Measurements from ENCODE around the gene ADCY1. TPM values are rescaled to one million over a fixed set of nuclear protein-coding genes. Genes with fewer than 3 reads are reported as not detected.

Gene ADCY1
- total RNA-seq, 1 experiment from 2014 or later, result 0.71 TPM

DNA sequence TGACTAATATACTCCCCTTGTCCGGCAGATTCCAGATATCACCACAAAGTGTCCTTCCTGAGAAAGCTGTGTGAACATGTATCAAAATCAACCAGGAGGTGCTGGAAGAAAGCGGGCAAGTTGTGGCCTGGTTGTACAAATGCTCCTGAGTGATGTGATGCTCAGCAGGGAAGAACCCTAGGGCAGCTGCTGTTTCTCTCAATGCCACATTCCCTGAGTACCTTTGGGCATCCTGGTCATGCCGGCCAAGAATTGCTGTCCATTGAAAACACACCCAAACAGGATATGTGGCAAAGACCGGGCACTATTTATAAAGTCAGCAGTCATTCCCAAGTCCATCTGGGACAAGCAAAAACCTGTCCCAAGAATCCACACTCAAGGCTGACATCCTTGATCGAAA, 7.8 kb upstream of the ADCY1 start:
- Histone ChIP-seq H3K4me3 (ENCODE audit: low read depth, low read length, poor library complexity, severe bottlenecking) (no peak overlapping the region), H3K27me3 (replicated peaks; ENCODE audit: insufficient read depth, low read depth, low read length, poor library complexity) (peaks cover 35% of the 10 kb centered on the region), H3K4me1 (ENCODE audit: insufficient read depth, low read length, poor library complexity, severe bottlenecking) (no peaks in the 10 kb centered on the region), H3K27ac (ENCODE audit: low read depth, low read length, poor library complexity, severe bottlenecking) (no peak overlapping the region), H3K36me3 (ENCODE audit: insufficient read depth, low read length, poor library complexity, severe bottlenecking) (no peaks in the 10 kb centered on the region), H3K9me3 (ENCODE audit: low read depth, low read length, poor library complexity, severe bottlenecking) (no peaks in the 10 kb centered on the region)
- ChIA-PET POLR2A (ENCODE audit: low non-redundant PET) (no interaction called here), CTCF (no interaction called here)
- intact Hi-C loops (cut with micrococcal nuclease; ENCODE audit: unreplicated experiment), result no loop called here
- TF ChIP-seq EZH2 (IDR thresholded peaks at IDR 0.05; ENCODE audit: borderline replicate concordance, low read depth, low read length, poor library complexity, severe bottlenecking) (no peak), CTCF (conservative IDR thresholded peaks at IDR 0.05; ENCODE audit: low read depth, low read length) (no peak)
- no peak for DNase-seq (ENCODE audit: low spot score)
- BruUV-seq (replicated peaks), result no TSS peak

GRCh38 chr7:45566961-45567360, 7.2 kb upstream of the ADCY1 start:
- intact Hi-C loops (cut with micrococcal nuclease; ENCODE audit: unreplicated experiment), result no loop called here
- no peak overlapping the region for H3K27ac ChIP-seq (ENCODE audit: low read depth, low read length, poor library complexity, severe bottlenecking)

DNA sequence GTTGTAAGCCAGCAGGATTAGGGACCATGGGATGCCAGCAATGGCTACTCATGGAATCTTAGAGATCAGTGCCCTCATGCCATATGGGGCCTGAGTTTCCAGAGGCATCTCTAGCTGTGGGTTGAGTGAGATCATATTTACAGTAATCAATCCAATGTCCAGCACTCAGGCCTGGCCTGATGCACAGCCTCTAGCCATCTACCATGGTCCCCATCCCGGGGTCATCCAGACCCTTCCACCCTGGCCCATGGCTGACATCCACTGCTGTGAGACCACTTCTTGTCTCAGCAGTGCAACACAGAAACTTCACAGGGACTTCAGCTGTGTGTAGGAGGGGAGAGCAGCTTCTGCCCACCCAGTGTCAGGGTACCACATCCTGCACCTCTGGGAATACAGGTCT, 6.5 kb upstream of the ADCY1 start:
- H3K9me3 ChIP-seq (ENCODE audit: low read depth, low read length, poor library complexity, severe bottlenecking), result no peaks in the 10 kb centered on the region
- H3K4me1 ChIP-seq (ENCODE audit: insufficient read depth, low read length, poor library complexity, severe bottlenecking), result no peaks in the 10 kb centered on the region
- BruUV-seq (replicated peaks), result no TSS peak
- H3K27me3 ChIP-seq (replicated peaks; ENCODE audit: insufficient read depth, low read depth, low read length, poor library complexity), result peaks cover 43% of the 10 kb centered on the region
- intact Hi-C loops (cut with micrococcal nuclease; ENCODE audit: unreplicated experiment), result no loop called here
- TF ChIP-seq CTCF (conservative IDR thresholded peaks at IDR 0.05; ENCODE audit: low read depth, low read length) (no peak), EZH2 (IDR thresholded peaks at IDR 0.05; ENCODE audit: borderline replicate concordance, low read depth, low read length, poor library complexity, severe bottlenecking) (no peak)
- H3K36me3 ChIP-seq (ENCODE audit: insufficient read depth, low read length, poor library complexity, severe bottlenecking), result no peaks in the 10 kb centered on the region
- ChIA-PET POLR2A (ENCODE audit: low non-redundant PET) (no interaction called here), CTCF (no interaction called here)
- no peak overlapping the region for H3K4me3 ChIP-seq (ENCODE audit: low read depth, low read length, poor library complexity, severe bottlenecking)
- no peak for DNase-seq (ENCODE audit: low spot score)
- H3K27ac ChIP-seq (ENCODE audit: low read depth, low read length, poor library complexity, severe bottlenecking), result no peak overlapping the region

More at GRCh38 chr7:45566961-45567360, 7.2 kb upstream of the ADCY1 start:
- DNase-seq (ENCODE audit: low spot score), result no peak
- Histone ChIP-seq H3K9me3 (ENCODE audit: low read depth, low read length, poor library complexity, severe bottlenecking) (no peaks in the 10 kb centered on the region), H3K4me3 (ENCODE audit: low read depth, low read length, poor library complexity, severe bottlenecking) (no peak overlapping the region), H3K4me1 (ENCODE audit: insufficient read depth, low read length, poor library complexity, severe bottlenecking) (no peaks in the 10 kb centered on the region), H3K36me3 (ENCODE audit: insufficient read depth, low read length, poor library complexity, severe bottlenecking) (no peaks in the 10 kb centered on the region), H3K27me3 (replicated peaks; ENCODE audit: insufficient read depth, low read depth, low read length, poor library complexity) (peaks cover 39% of the 10 kb centered on the region)
- BruUV-seq (replicated peaks), result no TSS peak
- POLR2A ChIA-PET (ENCODE audit: low non-redundant PET), result no interaction called here
- TF ChIP-seq CTCF (conservative IDR thresholded peaks at IDR 0.05; ENCODE audit: low read depth, low read length) (no peak), EZH2 (IDR thresholded peaks at IDR 0.05; ENCODE audit: borderline replicate concordance, low read depth, low read length, poor library complexity, severe bottlenecking) (no peak)
- CTCF ChIA-PET, result no interaction called here

Data from A673 (cell line).